ENCODE data around the gene LUZP2.

LUZP2 gene

GRCh38 chr11:24747275-24748251 is 250.7 kb downstream of the LUZP2 start:
- H3K4me3 ChIP-seq (ENCODE audit: low read depth, low read length) = no peak overlapping the region
- H3K36me3 ChIP-seq = no peaks in the 10 kb centered on the region
- no peaks in the 10 kb centered on the region for H3K27me3 ChIP-seq (ENCODE audit: insufficient read depth, low read depth, severe bottlenecking)
- no peaks in the 10 kb centered on the region for H3K9me3 ChIP-seq (ENCODE audit: severe bottlenecking)
- DNase-seq = no peak
- no peak overlapping the region for H3K27ac ChIP-seq
- no peak for TF ChIP-seq CTCF (IDR thresholded peaks at IDR 0.05; ENCODE audit: low read depth, low read length)

- no peak for DNase-seq
- H3K4me3 ChIP-seq (ENCODE audit: low read depth, low read length) = no peak overlapping the region
- H3K27ac ChIP-seq = no peak overlapping the region
- TF ChIP-seq CTCF (IDR thresholded peaks at IDR 0.05; ENCODE audit: low read depth, low read length) = no peak
- no peaks in the 10 kb centered on the region for H3K36me3 ChIP-seq
- H3K9me3 ChIP-seq (ENCODE audit: severe bottlenecking) = no peaks in the 10 kb centered on the region
- no peaks in the 10 kb centered on the region for H3K27me3 ChIP-seq (ENCODE audit: insufficient read depth, low read depth, severe bottlenecking)
Measured at GRCh38 chr11:24748261-24748660, 251.4 kb downstream of the LUZP2 start.

- TF ChIP-seq CTCF (IDR thresholded peaks at IDR 0.05; ENCODE audit: low read depth, low read length) = no peak
- no peaks in the 10 kb centered on the region for H3K27me3 ChIP-seq (ENCODE audit: insufficient read depth, low read depth, severe bottlenecking)
- no peaks in the 10 kb centered on the region for H3K36me3 ChIP-seq
- DNase-seq = no peak
- H3K9me3 ChIP-seq (ENCODE audit: severe bottlenecking) = no peaks in the 10 kb centered on the region
- no peak overlapping the region for H3K4me3 ChIP-seq (ENCODE audit: low read depth, low read length)
- no peak overlapping the region for H3K27ac ChIP-seq
Measured at GRCh38 chr11:24754406-24754805, 257.6 kb downstream of the LUZP2 start.

- Histone ChIP-seq H3K4me3 (ENCODE audit: low read depth, low read length) (no peak overlapping the region), H3K27ac (no peak overlapping the region), H3K27me3 (ENCODE audit: insufficient read depth, low read depth, severe bottlenecking) (no peaks in the 10 kb centered on the region), H3K9me3 (ENCODE audit: severe bottlenecking) (no peaks in the 10 kb centered on the region), H3K36me3 (no peaks in the 10 kb centered on the region)
- TF ChIP-seq CTCF (IDR thresholded peaks at IDR 0.05; ENCODE audit: low read depth, low read length) = no peak
- no peak for DNase-seq
Measured at GRCh38 chr11:24755260-24755839, 258.5 kb downstream of the LUZP2 start.

GRCh38 chr11:24759742-24760141 is 262.9 kb downstream of the LUZP2 start:
- H3K9me3 ChIP-seq (ENCODE audit: severe bottlenecking) = no peaks in the 10 kb centered on the region
- no peak for TF ChIP-seq CTCF (IDR thresholded peaks at IDR 0.05; ENCODE audit: low read depth, low read length)
- no peak for DNase-seq
- no peak overlapping the region for H3K27ac ChIP-seq
- H3K4me3 ChIP-seq (ENCODE audit: low read depth, low read length) = no peak overlapping the region
- H3K36me3 ChIP-seq = no peaks in the 10 kb centered on the region
- H3K27me3 ChIP-seq (ENCODE audit: insufficient read depth, low read depth, severe bottlenecking) = no peaks in the 10 kb centered on the region
